HUES6 (cell line): ENCODE measurements around the gene TCF25.

Experiments used
- H3K27ac ChIP-seq: 2 replicates; pipeline ENCODE4 v1.7.0; 2013; ENCODE audit warnings: low read depth, mild to moderate bottlenecking, low read length, inconsistent platforms
- H3K27me3 ChIP-seq: 2 replicates; pipeline ENCODE4 v1.6.1; 2013; ENCODE audit warnings: low read length; ENCODE audit not compliant: control insufficient read depth, insufficient read depth
- H3K36me3 ChIP-seq: 2 replicates; pipeline ENCODE4 v1.6.1; 2013; ENCODE audit warnings: low read length; ENCODE audit not compliant: control insufficient read depth, insufficient read depth
- H3K4me1 ChIP-seq: 2 replicates; pipeline ENCODE4 v1.6.1; 2013; ENCODE audit warnings: low read length; ENCODE audit not compliant: control insufficient read depth, insufficient read depth
- H3K4me3 ChIP-seq: 2 replicates; pipeline ENCODE4 v1.5.1; 2013; ENCODE audit warnings: low read depth, low read length
- H3K9ac ChIP-seq: one replicate; pipeline ENCODE4 v1.6.1; 2013; ENCODE audit warnings: mild to moderate bottlenecking, low read length
- H3K9me3 ChIP-seq: 2 replicates; pipeline ENCODE4 v1.6.1; 2013; ENCODE audit warnings: low read depth, low read length; ENCODE audit not compliant: control insufficient read depth, insufficient read depth

The TCF25 gene

DNA sequence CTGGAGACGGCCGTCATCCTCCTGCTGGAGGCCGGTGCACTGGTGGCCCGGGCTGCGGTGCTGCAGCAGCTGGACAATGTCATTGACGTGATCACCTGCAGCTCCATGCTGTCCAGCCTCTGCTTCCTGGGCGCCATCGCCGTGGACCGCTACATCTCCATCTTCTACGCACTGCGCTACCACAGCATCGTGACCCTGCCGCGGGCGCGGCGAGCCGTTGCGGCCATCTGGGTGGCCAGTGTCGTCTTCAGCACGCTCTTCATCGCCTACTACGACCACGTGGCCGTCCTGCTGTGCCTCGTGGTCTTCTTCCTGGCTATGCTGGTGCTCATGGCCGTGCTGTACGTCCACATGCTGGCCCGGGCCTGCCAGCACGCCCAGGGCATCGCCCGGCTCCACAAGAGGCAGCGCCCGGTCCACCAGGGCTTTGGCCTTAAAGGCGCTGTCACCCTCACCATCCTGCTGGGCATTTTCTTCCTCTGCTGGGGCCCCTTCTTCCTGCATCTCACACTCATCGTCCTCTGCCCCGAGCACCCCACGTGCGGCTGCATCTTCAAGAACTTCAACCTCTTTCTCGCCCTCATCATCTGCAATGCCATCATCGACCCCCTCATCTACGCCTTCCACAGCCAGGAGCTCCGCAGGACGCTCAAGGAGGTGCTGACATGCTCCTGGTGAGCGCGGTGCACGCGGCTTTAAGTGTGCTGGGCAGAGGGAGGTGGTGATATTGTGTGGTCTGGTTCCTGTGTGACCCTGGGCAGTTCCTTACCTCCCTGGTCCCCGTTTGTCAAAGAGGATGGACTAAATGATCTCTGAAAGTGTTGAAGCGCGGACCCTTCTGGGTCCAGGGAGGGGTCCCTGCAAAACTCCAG, 46.4 kb downstream of the TCF25 start:
- H3K27ac ChIP-seq = no peak overlapping the region
- H3K27me3 ChIP-seq = peaks cover 2% of the 10 kb centered on the region
- no peaks in the 10 kb centered on the region for H3K9me3 ChIP-seq
- no peak overlapping the region for H3K9ac ChIP-seq
- no peak overlapping the region for H3K4me3 ChIP-seq
- peaks cover 49% of the 10 kb centered on the region for H3K4me1 ChIP-seq
- H3K36me3 ChIP-seq = no peaks in the 10 kb centered on the region

DNA sequence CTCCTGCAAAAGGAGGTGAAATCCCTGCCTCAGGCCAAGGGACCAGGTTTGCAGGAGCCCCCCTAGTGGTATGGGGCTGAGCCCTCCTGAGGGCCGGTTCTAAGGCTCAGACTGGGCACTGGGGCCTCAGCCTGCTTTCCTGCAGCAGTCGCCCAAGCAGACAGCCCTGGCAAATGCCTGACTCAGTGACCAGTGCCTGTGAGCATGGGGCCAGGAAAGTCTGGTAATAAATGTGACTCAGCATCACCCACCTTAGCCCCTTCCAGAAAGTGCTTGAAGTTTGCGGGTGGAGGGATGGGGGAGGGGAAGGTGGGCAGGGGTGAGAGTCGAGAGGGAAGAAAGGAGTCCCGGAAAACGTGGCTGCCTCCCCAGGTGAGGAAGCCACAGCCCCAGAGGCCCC, 47.3 kb downstream of the TCF25 start:
- H3K36me3 ChIP-seq = no peaks in the 10 kb centered on the region
- peaks cover 4% of the 10 kb centered on the region for H3K27me3 ChIP-seq
- peaks cover 52% of the 10 kb centered on the region for H3K4me1 ChIP-seq
- no peaks in the 10 kb centered on the region for H3K9me3 ChIP-seq
- peak overlapping the region; percentile 76; the same call in 1 of the 2 replicates for H3K4me3 ChIP-seq
- peak overlapping the region; percentile 92 for H3K9ac ChIP-seq
- H3K27ac ChIP-seq = no peak overlapping the region

DNA sequence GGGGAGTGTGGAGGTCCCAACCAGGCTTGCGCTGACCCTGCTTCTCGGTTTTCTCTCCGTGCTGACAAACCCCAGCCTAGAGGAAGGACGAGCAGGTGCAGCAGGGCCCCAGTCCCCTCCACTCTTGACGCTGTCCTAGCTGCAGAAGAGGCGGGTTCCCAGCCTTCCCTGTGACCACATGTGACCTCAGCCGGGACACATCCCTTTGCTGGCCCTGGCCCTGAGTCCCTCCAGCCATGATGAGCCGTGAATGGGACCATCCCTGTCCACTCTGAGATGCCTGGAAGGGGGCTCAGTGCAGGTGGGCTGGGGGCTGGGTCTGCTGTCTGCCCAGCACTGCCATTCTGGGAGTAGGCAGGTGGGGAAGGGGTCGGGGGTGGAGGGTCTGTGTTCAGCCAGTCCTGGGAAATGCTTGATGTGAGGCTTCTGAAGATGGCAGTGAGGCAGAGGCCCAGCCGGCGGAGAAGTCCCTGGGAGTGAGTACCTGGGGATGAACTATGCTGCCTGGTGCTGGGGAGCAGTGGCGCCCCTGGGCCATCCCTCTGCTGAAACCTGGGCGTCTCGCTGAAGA, 47.8 kb downstream of the TCF25 start:
- Histone ChIP-seq H3K9ac (peak overlapping the region; percentile 92), H3K27me3 (peaks cover 4% of the 10 kb centered on the region), H3K27ac (peak overlapping the region; percentile 94; the same call in 1 of the 2 replicates), H3K36me3 (no peaks in the 10 kb centered on the region), H3K4me1 (peaks cover 52% of the 10 kb centered on the region), H3K4me3 (peak overlapping the region; percentile 76), H3K9me3 (no peaks in the 10 kb centered on the region)

DNA sequence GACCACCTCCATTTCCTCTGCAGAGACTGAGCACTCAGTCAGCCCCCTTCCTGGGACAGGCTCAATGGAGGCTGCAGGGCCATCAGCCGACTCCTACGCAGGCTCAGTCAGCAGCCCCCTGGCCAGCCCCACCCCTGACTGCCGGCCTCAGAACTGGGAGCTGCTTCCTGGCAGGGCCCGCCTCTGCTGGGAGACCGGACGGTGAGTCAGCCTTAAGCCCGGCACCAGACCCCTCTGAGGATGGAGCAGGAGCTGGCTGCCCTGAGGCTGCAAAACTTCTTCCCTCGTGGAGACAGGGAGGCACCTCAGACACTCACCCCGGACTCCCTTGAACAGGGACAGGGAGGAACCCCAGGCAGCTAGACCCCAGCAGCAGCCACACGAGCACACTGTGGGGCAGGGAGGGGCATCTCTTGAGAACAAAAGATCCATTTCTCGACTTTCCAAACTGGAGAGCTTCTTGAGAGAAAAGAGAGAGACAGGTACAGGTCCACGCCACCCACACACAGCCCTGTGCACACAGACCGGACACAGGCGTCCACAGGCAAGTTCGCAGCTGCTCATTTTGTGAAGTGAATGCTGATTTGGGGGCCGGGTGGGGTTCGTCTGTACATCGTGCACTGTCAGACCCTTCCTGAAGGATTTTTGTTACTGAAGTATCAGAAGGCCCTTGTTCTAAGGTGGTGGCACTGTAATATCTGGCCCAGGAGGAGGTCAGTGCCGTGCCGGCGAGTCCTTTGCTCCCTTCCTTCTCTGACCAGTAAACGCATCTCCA, 48.5 kb downstream of the TCF25 start:
- H3K4me1 ChIP-seq = peaks cover 52% of the 10 kb centered on the region
- H3K27me3 ChIP-seq = peaks cover 4% of the 10 kb centered on the region
- H3K4me3 ChIP-seq = peak overlapping the region; percentile 76
- no peaks in the 10 kb centered on the region for H3K36me3 ChIP-seq
- peak overlapping the region; percentile 92 for H3K9ac ChIP-seq
- H3K9me3 ChIP-seq = no peaks in the 10 kb centered on the region
- peak overlapping the region; percentile 94; the same call in 1 of the 2 replicates for H3K27ac ChIP-seq

DNA sequence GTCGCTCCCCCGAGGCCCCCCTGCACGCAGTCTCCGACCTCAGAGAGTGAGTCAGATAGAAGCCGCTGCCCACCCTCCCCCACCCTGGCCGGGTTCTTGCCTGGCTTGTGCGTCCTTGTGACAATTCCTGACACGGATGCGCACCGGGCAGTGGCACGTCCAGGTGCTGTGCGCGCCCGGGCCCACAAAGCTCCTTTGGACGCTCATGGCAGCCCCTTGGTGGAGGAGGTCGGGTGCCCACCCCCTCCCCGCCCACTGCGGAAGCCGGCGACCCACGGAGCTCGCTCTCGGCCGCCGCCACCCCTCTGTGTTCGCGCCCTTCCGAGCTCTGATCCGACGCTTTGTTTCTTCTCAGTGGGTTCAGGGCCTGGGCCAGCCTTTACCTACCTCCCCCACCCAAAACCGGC, 49.1 kb downstream of the TCF25 start:
- Histone ChIP-seq H3K9me3 (no peaks in the 10 kb centered on the region), H3K27me3 (peaks cover 4% of the 10 kb centered on the region), H3K27ac (peak overlapping the region; percentile 85; the same call in 1 of the 2 replicates), H3K36me3 (peaks cover under 1% of the 10 kb centered on the region; the same call in 1 of the 2 replicates), H3K4me1 (peaks cover 49% of the 10 kb centered on the region), H3K9ac (peak overlapping the region; percentile 92), H3K4me3 (peak overlapping the region; percentile 76)

DNA sequence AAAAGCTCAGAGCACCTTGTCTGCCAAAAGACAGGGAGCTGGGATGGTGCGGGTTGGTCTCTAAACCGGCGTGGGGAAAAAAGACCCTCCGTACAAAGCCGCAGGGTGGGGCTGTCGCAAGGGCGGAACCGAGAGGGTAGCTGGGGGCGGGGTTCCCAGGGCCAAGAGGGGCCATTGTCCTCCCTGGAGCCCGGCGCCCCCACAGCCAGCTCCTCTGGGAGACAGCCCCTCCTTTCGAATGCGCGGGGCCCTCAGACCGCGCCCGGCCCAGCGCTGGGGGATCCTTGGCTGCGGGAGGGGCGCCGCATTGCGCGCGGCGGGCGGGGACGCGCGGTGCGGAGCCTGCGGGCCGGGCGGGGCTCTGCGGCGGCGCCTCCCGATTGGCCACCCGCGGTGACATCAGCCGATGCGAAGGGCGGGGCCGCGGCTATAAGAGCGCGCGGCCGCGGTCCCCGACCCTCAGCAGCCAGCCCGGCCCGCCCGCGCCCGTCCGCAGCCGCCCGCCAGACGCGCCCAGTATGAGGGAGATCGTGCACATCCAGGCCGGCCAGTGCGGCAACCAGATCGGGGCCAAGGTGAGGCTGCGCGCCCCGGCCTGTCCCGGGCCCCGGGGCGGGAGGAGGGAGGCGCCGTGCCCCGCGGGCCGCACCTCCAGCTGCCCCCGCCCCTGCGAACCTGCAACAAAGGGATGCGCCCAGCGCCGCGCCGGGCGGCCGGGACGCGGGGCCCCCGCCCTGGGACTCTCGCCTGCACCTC, 49.7 kb downstream of the TCF25 start, which contains the start of gene TUBB3:
TSS of gene TUBB3 (plus strand) at position 459 of the 756 bp plus-strand sequence. CDS start at position 519, 60 bp downstream.
- no peaks in the 10 kb centered on the region for H3K9me3 ChIP-seq
- peaks cover 3% of the 10 kb centered on the region; the same call in 1 of the 2 replicates for H3K36me3 ChIP-seq
- peak within 1 kb of the TSS; percentile 94; the same call in 1 of the 2 replicates for H3K27ac ChIP-seq
- H3K4me3 ChIP-seq = peak within 1 kb of the TSS; percentile 76
- H3K4me1 ChIP-seq = peaks cover 46% of the 10 kb centered on the region
- H3K9ac ChIP-seq = peak within 1 kb of the TSS; percentile 92
- H3K27me3 ChIP-seq = peaks cover 4% of the 10 kb centered on the region

GRCh38 chr16:89923640-89924296, 50.4 kb downstream of the TCF25 start:
- Histone ChIP-seq H3K9ac (peak overlapping the region; percentile 57), H3K27me3 (peaks cover 4% of the 10 kb centered on the region), H3K4me3 (peak overlapping the region; percentile 76), H3K36me3 (peaks cover 3% of the 10 kb centered on the region; the same call in 1 of the 2 replicates), H3K27ac (no peak overlapping the region), H3K4me1 (peaks cover 38% of the 10 kb centered on the region), H3K9me3 (no peaks in the 10 kb centered on the region)

GRCh38 chr16:89924297-89924924, 51.0 kb downstream of the TCF25 start:
- H3K4me3 ChIP-seq = peak overlapping the region; percentile 76
- no peak overlapping the region for H3K9ac ChIP-seq
- peaks cover 2% of the 10 kb centered on the region; the same call in 1 of the 2 replicates for H3K27me3 ChIP-seq
- H3K36me3 ChIP-seq = peaks cover 7% of the 10 kb centered on the region
- no peak overlapping the region for H3K27ac ChIP-seq
- H3K4me1 ChIP-seq = peaks cover 32% of the 10 kb centered on the region
- H3K9me3 ChIP-seq = no peaks in the 10 kb centered on the region

DNA sequence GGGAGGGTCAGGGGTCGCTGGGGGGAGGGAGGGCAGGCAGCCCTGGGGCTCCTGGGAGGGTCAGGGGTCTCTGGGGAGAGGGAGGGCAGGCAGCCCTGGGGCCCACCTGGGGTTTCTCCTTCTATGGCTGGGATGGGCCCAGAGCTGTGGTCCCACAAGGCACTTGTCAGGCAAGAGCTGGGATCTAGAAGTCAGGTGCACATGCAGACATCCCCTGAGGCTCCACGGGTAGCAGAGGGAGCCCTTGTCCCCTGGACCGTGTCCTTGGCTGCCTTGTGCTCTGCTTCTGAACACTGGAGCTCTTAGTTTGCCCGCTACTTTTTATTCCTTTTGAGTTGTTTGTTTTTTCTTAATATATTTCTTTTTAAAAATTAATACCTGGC, 51.5 kb downstream of the TCF25 start:
- Histone ChIP-seq H3K4me1 (peaks cover 29% of the 10 kb centered on the region), H3K4me3 (peak overlapping the region; percentile 76), H3K9ac (no peak overlapping the region)

More for the DNA sequence above, 51.5 kb downstream of the TCF25 start:
- Histone ChIP-seq H3K36me3 (peaks cover 7% of the 10 kb centered on the region), H3K27ac (no peak overlapping the region), H3K9me3 (no peaks in the 10 kb centered on the region), H3K27me3 (peaks cover 2% of the 10 kb centered on the region; the same call in 1 of the 2 replicates)
